GM12872 (cell line): Measurements from ENCODE around the gene TRIM32.

Experiments
- CTCF ChIP-seq: IDR thresholded peaks from 3 replicates; pipeline ENCODE4 v1.5.1; 2011; ENCODE audit warnings: low read depth, mild to moderate bottlenecking, low read length, moderate library complexity; ENCODE audit not compliant: insufficient read depth

TRIM32 gene

GRCh38 chr9:116685166-116685565 lies 1.9 kb upstream of the TRIM32 start:
- TF ChIP-seq CTCF = no peak

- TF ChIP-seq CTCF = no peak
These were observed 970 bp upstream of the TRIM32 start for GRCh38 chr9:116686135-116686534.

- no peak for TF ChIP-seq CTCF
These were observed 422 bp upstream of the TRIM32 start for GRCh38 chr9:116686693-116687073.

- TF ChIP-seq CTCF = no peak
These were observed 640 bp downstream of the TRIM32 start for GRCh38 chr9:116687754-116688135.

- TF ChIP-seq CTCF = no peak
These were observed 1.8 kb downstream of the TRIM32 start for GRCh38 chr9:116688806-116689485.

- no peak for TF ChIP-seq CTCF
These were observed 2.5 kb downstream of the TRIM32 start for GRCh38 chr9:116689486-116690032.

GRCh38 chr9:116691607-116692006 lies 4.5 kb downstream of the TRIM32 start:
- TF ChIP-seq CTCF = no peak

GRCh38 chr9:116692616-116693015 lies 5.5 kb downstream of the TRIM32 start:
- TF ChIP-seq CTCF = no peak
